CD4-positive, alpha-beta memory T cell (primary cell): ENCODE results near the gene LYPD6. TPM values are rescaled to one million over a fixed set of nuclear protein-coding genes. Genes with fewer than 3 reads are reported as not detected.

Experiments
- CTCF ChIA-PET: fragments of 350-600 bp; sonication (Branson Sonifier 250); formaldehyde crosslinking; loops from one replicate; lab custom pipeline; 2021; ENCODE audit warnings: inconsistent platforms; ENCODE audit not compliant: partially characterized antibody; lab: Charles Lee
- POLR2A ChIA-PET: fragments of 350-600 bp; sonication (Branson Sonifier 250); formaldehyde crosslinking; loops from one replicate; lab custom pipeline; 2021; ENCODE audit not compliant: partially characterized antibody; lab: Charles Lee
- DNase-seq, 5 donors: peaks; one replicate each; pipeline versions ENCODE4 v3.0.0 to v3.0.0-alpha.2; 2020 to 2022; ENCODE audit warnings: mixed read lengths in 1 of 5
- H3K27ac ChIP-seq: one replicate; pipeline ENCODE4 v1.7.0; 2013; ENCODE audit warnings: low read depth, low read length
- H3K27me3 ChIP-seq: 2 replicates; pipeline ENCODE4 v1.7.0; 2013; ENCODE audit warnings: mild to moderate bottlenecking, low read length, moderate library complexity; ENCODE audit not compliant: insufficient read depth
- H3K36me3 ChIP-seq: 2 replicates; pipeline ENCODE4 v1.7.0; 2013; ENCODE audit warnings: mild to moderate bottlenecking, low read length, moderate library complexity; ENCODE audit not compliant: insufficient read depth
- H3K4me1 ChIP-seq: 2 replicates; pipeline ENCODE4 v1.7.0; 2013; ENCODE audit warnings: mild to moderate bottlenecking, low read length, moderate library complexity; ENCODE audit not compliant: insufficient read depth
- H3K4me3 ChIP-seq, 2 donors: one replicate each; pipeline ENCODE4 v1.7.0; 2013; ENCODE audit warnings: low read length in 2 of 2, mild to moderate bottlenecking in 1 of 2
- H3K9me3 ChIP-seq, 2 donors: one replicate each; pipeline ENCODE4 v1.7.0; 2013; ENCODE audit warnings: low read length in 2 of 2, control low read depth in 1 of 2; ENCODE audit not compliant: control insufficient read depth in 1 of 2
- H3K27ac Mint-ChIP-seq, 7 donors: one replicate each; pipeline ENCODE4 v1.8.0; 2020 to 2021; ENCODE audit warnings: mixed read lengths in 7 of 7, mild to moderate bottlenecking in 6 of 7, inconsistent platforms in 3 of 7, moderate library complexity in 3 of 7
- H3K27me3 Mint-ChIP-seq, 2 donors: one replicate each; pipeline ENCODE4 v1.8.0; 2020 to 2021; ENCODE audit warnings: mixed read lengths in 2 of 2
- H3K36me3 Mint-ChIP-seq, 2 donors: one replicate each; pipeline ENCODE4 v1.8.0; 2020 to 2021; ENCODE audit warnings: mixed read lengths in 2 of 2, inconsistent platforms in 1 of 2, mild to moderate bottlenecking in 1 of 2
- H3K4me1 Mint-ChIP-seq, 4 donors: one replicate each; pipeline ENCODE4 v1.8.0; 2020 to 2021; ENCODE audit warnings: mixed read lengths in 4 of 4, mild to moderate bottlenecking in 1 of 4
- H3K4me3 Mint-ChIP-seq, 8 donors: one replicate each; pipeline ENCODE4 v1.8.0; 2020 to 2021; ENCODE audit warnings: mixed read lengths in 8 of 8, mild to moderate bottlenecking in 7 of 8, moderate library complexity in 6 of 8, inconsistent platforms in 3 of 8
- H3K9me3 Mint-ChIP-seq, 8 donors: one replicate each; pipeline ENCODE4 v1.8.0; 2020 to 2021; ENCODE audit warnings: mixed read lengths in 8 of 8, mild to moderate bottlenecking in 5 of 8, inconsistent platforms in 3 of 8, moderate library complexity in 1 of 8
- intact Hi-C: fragments of 100-400 bp; cut with micrococcal nuclease; formaldehyde crosslinking; loops from one replicate; pipeline ENCODE4 v1.15.1; 2023
- polyA plus RNA-seq, 2 donors: library from polyadenylated mRNA; unstranded; fragments of 300-500 nt; fragmentation: Illumina TruSeq; gene quantifications; one replicate each; pipeline ENCODE4 v1.2.3, GENCODE V29; 2021
- total RNA-seq, 2 experiments: library from RNA; stranded (reverse); gene quantifications; one replicate each; pipeline ENCODE4 v1.2.3, GENCODE V29; 2021

LYPD6 gene
- total and polyA plus RNA-seq, 4 experiments from 2014 or later: not detected

GRCh38 chr2:149430743-149431736, 100.7 kb downstream of the LYPD6 start:
- Histone ChIP-seq H3K4me1 (no peaks in the 10 kb centered on the region), H3K27me3 (no peaks in the 10 kb centered on the region), H3K9me3 (no peaks in the 10 kb centered on the region), H3K36me3 (no peaks in the 10 kb centered on the region), H3K27ac (no peak overlapping the region), H3K4me3 (no peak overlapping the region)
- no peak overlapping the region for H3K27ac Mint-ChIP-seq
- H3K9me3 Mint-ChIP-seq: peaks cover 0 to 3% (median 0%) of the 10 kb centered on the region in 8 donors
- H3K27me3 Mint-ChIP-seq: peaks cover 3% of the 10 kb centered on the region in 2 donors
- POLR2A ChIA-PET: no interaction called here
- no peaks in the 10 kb centered on the region for H3K4me1 Mint-ChIP-seq
- H3K36me3 Mint-ChIP-seq: no peaks in the 10 kb centered on the region
- intact Hi-C loops: no loop called here
- DNase-seq: no peak
- CTCF ChIA-PET: interaction anchor here (1.0 kb wide), 1 partner anchor 183 kb away, joined by 3 read pairs; no protein-coding TSS in a partner anchor
- H3K4me3 Mint-ChIP-seq: no peak overlapping the region

GRCh38 chr2:149438330-149438960, 108.1 kb downstream of the LYPD6 start:
- H3K9me3 Mint-ChIP-seq: no peaks in the 10 kb centered on the region
- Histone ChIP-seq H3K9me3 (no peaks in the 10 kb centered on the region), H3K27me3 (no peaks in the 10 kb centered on the region), H3K27ac (no peak overlapping the region), H3K4me1 (no peaks in the 10 kb centered on the region), H3K36me3 (no peaks in the 10 kb centered on the region), H3K4me3 (no peak overlapping the region)
- no peaks in the 10 kb centered on the region for H3K36me3 Mint-ChIP-seq
- intact Hi-C loops: no loop called here
- ChIA-PET POLR2A (no interaction called here), CTCF (no interaction called here)
- H3K4me3 Mint-ChIP-seq: no peak overlapping the region
- DNase-seq: no peak
- no peaks in the 10 kb centered on the region for H3K4me1 Mint-ChIP-seq
- peaks cover 0 to 1% of the 10 kb centered on the region in 2 donors for H3K27me3 Mint-ChIP-seq
- H3K27ac Mint-ChIP-seq: no peak overlapping the region

- Histone ChIP-seq H3K9me3 (no peaks in the 10 kb centered on the region), H3K36me3 (no peaks in the 10 kb centered on the region), H3K4me3 (no peak overlapping the region), H3K27ac (no peak overlapping the region), H3K4me1 (no peaks in the 10 kb centered on the region), H3K27me3 (no peaks in the 10 kb centered on the region)
- Mint-ChIP-seq H3K27me3 (peaks cover 6% of the 10 kb centered on the region in 2 donors), H3K4me3 (no peak overlapping the region), H3K27ac (no peak overlapping the region), H3K9me3 (no peaks in the 10 kb centered on the region), H3K4me1 (no peaks in the 10 kb centered on the region), H3K36me3 (no peaks in the 10 kb centered on the region)
- ChIA-PET POLR2A (no interaction called here), CTCF (no interaction called here)
- DNase-seq: no peak
- intact Hi-C loops: no loop called here
Measured at GRCh38 chr2:149441255-149441654, 110.9 kb downstream of the LYPD6 start.

- POLR2A ChIA-PET: no interaction called here
- Mint-ChIP-seq H3K9me3 (no peaks in the 10 kb centered on the region), H3K4me1 (no peaks in the 10 kb centered on the region), H3K27ac (no peak overlapping the region), H3K4me3 (no peak overlapping the region), H3K36me3 (no peaks in the 10 kb centered on the region), H3K27me3 (peaks cover 6% of the 10 kb centered on the region in 2 donors)
- DNase-seq: no peak
- Histone ChIP-seq H3K36me3 (no peaks in the 10 kb centered on the region), H3K4me3 (no peak overlapping the region), H3K9me3 (no peaks in the 10 kb centered on the region), H3K4me1 (no peaks in the 10 kb centered on the region), H3K27me3 (no peaks in the 10 kb centered on the region), H3K27ac (no peak overlapping the region)
- intact Hi-C loops: no loop called here
- CTCF ChIA-PET: no interaction called here
Measured at GRCh38 chr2:149442346-149442745, 112.0 kb downstream of the LYPD6 start.

GRCh38 chr2:149443150-149443549, 112.8 kb downstream of the LYPD6 start:
- Mint-ChIP-seq H3K9me3 (no peaks in the 10 kb centered on the region), H3K27ac (no peak overlapping the region), H3K4me1 (no peaks in the 10 kb centered on the region), H3K27me3 (peaks cover 6% of the 10 kb centered on the region in 2 donors), H3K36me3 (no peaks in the 10 kb centered on the region), H3K4me3 (no peak overlapping the region)
- ChIA-PET POLR2A (no interaction called here), CTCF (no interaction called here)
- Histone ChIP-seq H3K9me3 (no peaks in the 10 kb centered on the region), H3K27ac (no peak overlapping the region), H3K4me3 (no peak overlapping the region), H3K36me3 (no peaks in the 10 kb centered on the region), H3K4me1 (no peaks in the 10 kb centered on the region), H3K27me3 (no peaks in the 10 kb centered on the region)
- intact Hi-C loops: no loop called here
- no peak for DNase-seq

GRCh38 chr2:149446748-149447147, 116.4 kb downstream of the LYPD6 start:
- H3K27me3 Mint-ChIP-seq: peaks cover 4 to 6% of the 10 kb centered on the region in 2 donors
- intact Hi-C loops: no loop called here
- H3K9me3 Mint-ChIP-seq: no peaks in the 10 kb centered on the region
- no peaks in the 10 kb centered on the region for H3K4me1 ChIP-seq
- DNase-seq: no peak
- ChIA-PET POLR2A (no interaction called here), CTCF (no interaction called here)
- no peaks in the 10 kb centered on the region for H3K27me3 ChIP-seq
- H3K27ac Mint-ChIP-seq: no peak overlapping the region
- H3K36me3 Mint-ChIP-seq: no peaks in the 10 kb centered on the region
- H3K36me3 ChIP-seq: no peaks in the 10 kb centered on the region
- no peak overlapping the region for H3K4me3 ChIP-seq
- no peaks in the 10 kb centered on the region for H3K4me1 Mint-ChIP-seq
- no peak overlapping the region for H3K4me3 Mint-ChIP-seq
- no peak overlapping the region for H3K27ac ChIP-seq
- no peaks in the 10 kb centered on the region for H3K9me3 ChIP-seq

- DNase-seq: no peak
- no peaks in the 10 kb centered on the region for H3K36me3 Mint-ChIP-seq
- H3K9me3 Mint-ChIP-seq: no peaks in the 10 kb centered on the region
Measured at GRCh38 chr2:149448315-149448714, 117.9 kb downstream of the LYPD6 start.

More at GRCh38 chr2:149448315-149448714, 117.9 kb downstream of the LYPD6 start:
- Histone ChIP-seq H3K4me3 (no peak overlapping the region), H3K27me3 (no peaks in the 10 kb centered on the region), H3K36me3 (no peaks in the 10 kb centered on the region), H3K9me3 (no peaks in the 10 kb centered on the region), H3K4me1 (no peaks in the 10 kb centered on the region), H3K27ac (no peak overlapping the region)
- ChIA-PET POLR2A (no interaction called here), CTCF (no interaction called here)
- intact Hi-C loops: no loop called here
- Mint-ChIP-seq H3K27me3 (peaks cover 4 to 6% of the 10 kb centered on the region in 2 donors), H3K4me3 (no peak overlapping the region), H3K27ac (no peak overlapping the region), H3K4me1 (no peaks in the 10 kb centered on the region)
